HepG2 (cell line): ENCODE results near the gene TXNL4A. TPM values are rescaled to one million over a fixed set of nuclear protein-coding genes. Genes with fewer than 3 reads are reported as not detected.

Source experiments
- ATAC-seq: fragments of 200-7000 bp; cut with Tn5 transposase; 3 replicates; pipeline ENCODE4 v1.9.1; 2020; ENCODE audit warnings: mild to moderate bottlenecking, moderate library complexity
- BruUV-seq: library from RNA; stranded (reverse); fragments of 400-500 nt; replicated peaks from 2 replicates; lab custom pipeline; 2021; lab: Mats Ljungman, UMichigan
- CTCF ChIA-PET: fragments of 300-600 bp; formaldehyde crosslinking; extraction: SDS; loops from one replicate; lab custom pipeline; 2021; ENCODE audit warnings: low total read pairs, inconsistent platforms, low intra/inter-chr PET ratio; lab: Yijun Ruan, JAX
- POLR2A ChIA-PET: fragments of 350-600 bp; sonication (Branson Sonifier 250); formaldehyde crosslinking; loops from one replicate; lab custom pipeline; 2020; ENCODE audit warnings: antibody characterized with exemption, inconsistent platforms; lab: Yijun Ruan, JAX
- DNase-seq: peaks from one replicate; pipeline ENCODE4 v3.0.0-alpha.2; 2015; ENCODE audit warnings: low spot score
- FAIRE-seq: peaks from 3 replicates; lab custom pipeline; 2011; peaks lifted over from hg19 to GRCh38; lab: Jason Lieb, UNC
- H2AFZ ChIP-seq: one replicate; pipeline ENCODE4 v1.6.1; 2011; ENCODE audit warnings: low read length, inconsistent platforms
- H3K27ac ChIP-seq: fragments of 300-600 bp; 3 replicates; pipeline ENCODE4 v1.8.0; 2011; ENCODE audit warnings: mixed run types, mild to moderate bottlenecking, mixed read lengths, low read length, inconsistent platforms; ENCODE audit not compliant: insufficient read depth; ENCODE audit errors: extremely low read length
- H3K27me3 ChIP-seq, 2 experiments: fragments of 200-600 bp in 1 of 2; 2 replicates in 1 of 2; 3 replicates in 1 of 2; pipeline versions ENCODE4 v1.6.0 to v1.8.0; 2011; ENCODE audit warnings: low read length in 2 of 2, mild to moderate bottlenecking in 2 of 2, moderate library complexity in 2 of 2, inconsistent platforms in 1 of 2; ENCODE audit not compliant: insufficient read depth in 2 of 2, control insufficient read depth in 1 of 2
- H3K36me3 ChIP-seq, 2 experiments: fragments of 200-600 bp in 1 of 2; replicated peaks in 1 of 2; 2 replicates in 1 of 2; 3 replicates in 1 of 2; pipeline versions ENCODE4 v1.5.1 to v1.8.0; 2011; ENCODE audit warnings: low read length in 2 of 2, inconsistent platforms in 1 of 2; ENCODE audit not compliant: insufficient read depth in 2 of 2, control insufficient read depth in 1 of 2
- H3K4me1 ChIP-seq: 2 replicates; pipeline ENCODE4 v1.5.1; 2012; ENCODE audit warnings: low read length, inconsistent platforms; ENCODE audit not compliant: insufficient read depth
- H3K4me2 ChIP-seq: 2 replicates; pipeline ENCODE4 v1.6.0; 2011; ENCODE audit warnings: low read depth, low read length, inconsistent platforms
- H3K4me3 ChIP-seq, 3 experiments: fragments of 200-600 bp in 1 of 3; sonication (generic), shearing (Covaris generic) in 1 of 3; replicated peaks in 1 of 3; 2 replicates each; pipeline ENCODE4 v1.5.1; 2011 to 2016; ENCODE audit warnings: low read length in 3 of 3, inconsistent platforms in 2 of 3, low read depth in 2 of 3, mild to moderate bottlenecking in 2 of 3, control low read depth in 1 of 3, mixed read lengths in 1 of 3; ENCODE audit not compliant: insufficient read depth in 1 of 3
- H3K79me2 ChIP-seq: one replicate; pipeline ENCODE4 v1.6.1; 2011; ENCODE audit warnings: low read length, inconsistent platforms; ENCODE audit not compliant: insufficient read depth
- H3K9ac ChIP-seq: 2 replicates; pipeline ENCODE4 v1.6.0; 2011; ENCODE audit warnings: mild to moderate bottlenecking, low read depth, low read length, inconsistent platforms; ENCODE audit not compliant: insufficient read depth
- H3K9me3 ChIP-seq: 2 replicates; pipeline ENCODE4 v1.5.1; 2012; ENCODE audit warnings: mild to moderate bottlenecking, low read length
- H4K20me1 ChIP-seq: 2 replicates; pipeline ENCODE4 v1.6.0; 2011; ENCODE audit warnings: inconsistent platforms, mild to moderate bottlenecking, low read length, moderate library complexity; ENCODE audit not compliant: insufficient read depth
- GTF2F1 ChIP-seq: fragments of 150-350 bp; IDR thresholded peaks from 2 replicates; pipeline ENCODE4 v1.6.1; 2014; ENCODE audit warnings: low read length
- MAFF ChIP-seq: IDR thresholded peaks from 2 replicates; pipeline ENCODE4 v1.6.1; 2011; ENCODE audit warnings: low read depth, low read length, improper control_type of control experiment
- MAFK ChIP-seq, 2 experiments: IDR thresholded peaks in 1 of 2; conservative IDR thresholded peaks in 1 of 2; 2 replicates each; pipeline ENCODE4 v1.6.1; 2011; ENCODE audit warnings: improper control_type of control experiment in 2 of 2, low read length in 2 of 2
- WGBS: methylation state at CpG from one replicate; pipeline ENCODE4 v1.1.6; 2017; ENCODE audit warnings: low lambda C conversion rate; 5-methylcytosine and 5-hydroxymethylcytosine counted together
- in situ Hi-C: cut with HindIII; loops from 2 replicates; pipeline ENCODE4 v1.10.0; 2017; ENCODE audit warnings: low pct_unique_long_range_greater_than_20kb; ENCODE audit not compliant: extremely low pct_ligation_motif_present
- intact Hi-C: fragments of 100-400 bp; cut with micrococcal nuclease; formaldehyde crosslinking; loops from one replicate; pipeline ENCODE4 v1.10.0; 2022; ENCODE audit not compliant: unreplicated experiment
- polyA plus RNA-seq, 8 experiments: library from polyadenylated mRNA; depleted of rRNA in 3 of 8; stranded (reverse) in 7 of 8; unstranded in 1 of 8; fragments of >200 nt; fragmentation: Illumina TruSeq in 4 of 8; extraction: Trizol in 4 of 8; gene quantifications; 2 replicates each; pipeline versions ENCODE4 v1.2.1 to v1.2.3, GENCODE V29; 2011 to 2016; ENCODE audit warnings: low read depth in 4 of 8, missing spikeins in 1 of 8, mixed read lengths in 1 of 8; ENCODE audit not compliant: insufficient read depth in 1 of 8
- total RNA-seq, 5 experiments: library from RNA; depleted of rRNA; stranded (reverse); fragments of >200 nt; fragmentation: Illumina TruSeq; extraction: Trizol; gene quantifications; 2 replicates each; pipeline ENCODE4 v1.2.3, GENCODE V29; 2016; ENCODE audit warnings: low read depth in 1 of 5
- TF ChIP-seq, protein P1 (sequence below): IDR thresholded peaks from 2 replicates; pipeline ENCODE4 v1.6.1; 2012; ENCODE audit warnings: low read length, improper control_type of control experiment
- TF ChIP-seq, protein P2 (sequence below), 2 experiments: sonication (generic) in 1 of 2; formaldehyde crosslinking in 1 of 2; IDR thresholded peaks; 2 replicates each; pipeline versions ENCODE4 v1.4.0 to v1.6.1; 2018 to 2020; ENCODE audit warnings: missing genetic modification reagents in 2 of 2, borderline replicate concordance in 1 of 2, low read depth in 1 of 2, mild to moderate bottlenecking in 1 of 2, missing biosample characterization in 1 of 2
- TF ChIP-seq, protein P3 (sequence below): sonication (generic); formaldehyde crosslinking; IDR thresholded peaks from 2 replicates; pipeline ENCODE4 v1.8.1; 2023; ENCODE audit warnings: mild to moderate bottlenecking, missing genetic modification reagents
- TF ChIP-seq, protein P4 (sequence below): IDR thresholded peaks from 2 replicates; pipeline ENCODE4 v1.6.1; 2012; ENCODE audit warnings: low read depth, low read length, improper control_type of control experiment

The TXNL4A gene
- total and polyA plus RNA-seq, 2 of the 13 experiments (the other 11 are each of a cell fraction or from before 2014, with no cell fraction given) = 172 to 202 TPM

DNA sequence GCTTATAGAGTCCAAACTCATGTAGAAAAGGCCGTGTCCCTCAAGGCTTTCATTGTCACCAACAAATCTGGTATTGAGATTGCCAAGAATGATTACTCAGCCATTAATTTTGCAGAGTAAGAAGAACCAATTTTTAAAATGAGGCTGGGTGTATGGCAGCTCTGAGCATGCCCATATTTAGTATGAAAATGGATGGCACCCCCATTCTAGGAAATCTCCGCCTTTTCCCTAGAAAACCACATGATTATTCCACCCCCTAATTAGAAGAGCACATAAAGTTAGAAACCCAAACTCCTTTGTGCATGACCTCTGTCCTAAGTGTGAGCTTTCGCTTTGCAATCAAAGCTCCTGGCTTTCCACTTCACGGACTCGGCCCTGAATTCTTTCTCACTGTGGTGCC, 14.1 kb upstream of the TXNL4A start:
- Histone ChIP-seq H3K4me1 (peaks cover 21% of the 10 kb centered on the region), H3K9ac (no peak overlapping the region), H4K20me1 (no peaks in the 10 kb centered on the region), H3K36me3 (no peaks in the 10 kb centered on the region), H3K27ac (no peak overlapping the region), H3K4me2 (no peak overlapping the region), H3K9me3 (peaks cover 17% of the 10 kb centered on the region), H3K79me2 (no peaks in the 10 kb centered on the region), H2AFZ (no peak overlapping the region), H3K4me3 (no peak overlapping the region), H3K27me3 (no peaks in the 10 kb centered on the region; a peak in 1 of 5 replicates)
- intact Hi-C loops (no loop called here), in situ Hi-C loops (no loop called here)
- no peak for ATAC-seq
- no TSS peak for BruUV-seq
- CTCF ChIA-PET = no interaction called here
- WGBS = 70% methylated on average over 5 of the region's 5 CpGs
- 0 out of 2 replicates have a peak, but pooled peaks have one; percentile 29 for TF ChIP-seq MAFF
- no peak for TF ChIP-seq GTF2F1
- TF ChIP-seq, protein P1, sequence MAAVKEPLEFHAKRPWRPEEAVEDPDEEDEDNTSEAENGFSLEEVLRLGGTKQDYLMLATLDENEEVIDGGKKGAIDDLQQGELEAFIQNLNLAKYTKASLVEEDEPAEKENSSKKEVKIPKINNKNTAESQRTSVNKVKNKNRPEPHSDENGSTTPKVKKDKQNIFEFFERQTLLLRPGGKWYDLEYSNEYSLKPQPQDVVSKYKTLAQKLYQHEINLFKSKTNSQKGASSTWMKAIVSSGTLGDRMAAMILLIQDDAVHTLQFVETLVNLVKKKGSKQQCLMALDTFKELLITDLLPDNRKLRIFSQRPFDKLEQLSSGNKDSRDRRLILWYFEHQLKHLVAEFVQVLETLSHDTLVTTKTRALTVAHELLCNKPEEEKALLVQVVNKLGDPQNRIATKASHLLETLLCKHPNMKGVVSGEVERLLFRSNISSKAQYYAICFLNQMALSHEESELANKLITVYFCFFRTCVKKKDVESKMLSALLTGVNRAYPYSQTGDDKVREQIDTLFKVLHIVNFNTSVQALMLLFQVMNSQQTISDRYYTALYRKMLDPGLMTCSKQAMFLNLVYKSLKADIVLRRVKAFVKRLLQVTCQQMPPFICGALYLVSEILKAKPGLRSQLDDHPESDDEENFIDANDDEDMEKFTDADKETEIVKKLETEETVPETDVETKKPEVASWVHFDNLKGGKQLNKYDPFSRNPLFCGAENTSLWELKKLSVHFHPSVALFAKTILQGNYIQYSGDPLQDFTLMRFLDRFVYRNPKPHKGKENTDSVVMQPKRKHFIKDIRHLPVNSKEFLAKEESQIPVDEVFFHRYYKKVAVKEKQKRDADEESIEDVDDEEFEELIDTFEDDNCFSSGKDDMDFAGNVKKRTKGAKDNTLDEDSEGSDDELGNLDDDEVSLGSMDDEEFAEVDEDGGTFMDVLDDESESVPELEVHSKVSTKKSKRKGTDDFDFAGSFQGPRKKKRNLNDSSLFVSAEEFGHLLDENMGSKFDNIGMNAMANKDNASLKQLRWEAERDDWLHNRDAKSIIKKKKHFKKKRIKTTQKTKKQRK = no peak
- TF ChIP-seq, protein P2, sequence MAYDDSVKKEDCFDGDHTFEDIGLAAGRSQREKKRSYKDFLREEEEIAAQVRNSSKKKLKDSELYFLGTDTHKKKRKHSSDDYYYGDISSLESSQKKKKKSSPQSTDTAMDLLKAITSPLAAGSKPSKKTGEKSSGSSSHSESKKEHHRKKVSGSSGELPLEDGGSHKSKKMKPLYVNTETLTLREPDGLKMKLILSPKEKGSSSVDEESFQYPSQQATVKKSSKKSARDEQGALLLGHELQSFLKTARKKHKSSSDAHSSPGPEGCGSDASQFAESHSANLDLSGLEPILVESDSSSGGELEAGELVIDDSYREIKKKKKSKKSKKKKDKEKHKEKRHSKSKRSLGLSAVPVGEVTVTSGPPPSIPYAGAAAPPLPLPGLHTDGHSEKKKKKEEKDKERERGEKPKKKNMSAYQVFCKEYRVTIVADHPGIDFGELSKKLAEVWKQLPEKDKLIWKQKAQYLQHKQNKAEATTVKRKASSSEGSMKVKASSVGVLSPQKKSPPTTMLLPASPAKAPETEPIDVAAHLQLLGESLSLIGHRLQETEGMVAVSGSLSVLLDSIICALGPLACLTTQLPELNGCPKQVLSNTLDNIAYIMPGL (CRISPR knock-in tag; IDR thresholded peaks at IDR 0.05; ENCODE audit: borderline replicate concordance in 1 of 2, low read depth in 1 of 2) = no peak
- TF ChIP-seq, protein P3, sequence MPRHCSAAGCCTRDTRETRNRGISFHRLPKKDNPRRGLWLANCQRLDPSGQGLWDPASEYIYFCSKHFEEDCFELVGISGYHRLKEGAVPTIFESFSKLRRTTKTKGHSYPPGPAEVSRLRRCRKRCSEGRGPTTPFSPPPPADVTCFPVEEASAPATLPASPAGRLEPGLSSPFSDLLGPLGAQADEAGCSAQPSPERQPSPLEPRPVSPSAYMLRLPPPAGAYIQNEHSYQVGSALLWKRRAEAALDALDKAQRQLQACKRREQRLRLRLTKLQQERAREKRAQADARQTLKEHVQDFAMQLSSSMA = no peak
- TF ChIP-seq, protein P4, sequence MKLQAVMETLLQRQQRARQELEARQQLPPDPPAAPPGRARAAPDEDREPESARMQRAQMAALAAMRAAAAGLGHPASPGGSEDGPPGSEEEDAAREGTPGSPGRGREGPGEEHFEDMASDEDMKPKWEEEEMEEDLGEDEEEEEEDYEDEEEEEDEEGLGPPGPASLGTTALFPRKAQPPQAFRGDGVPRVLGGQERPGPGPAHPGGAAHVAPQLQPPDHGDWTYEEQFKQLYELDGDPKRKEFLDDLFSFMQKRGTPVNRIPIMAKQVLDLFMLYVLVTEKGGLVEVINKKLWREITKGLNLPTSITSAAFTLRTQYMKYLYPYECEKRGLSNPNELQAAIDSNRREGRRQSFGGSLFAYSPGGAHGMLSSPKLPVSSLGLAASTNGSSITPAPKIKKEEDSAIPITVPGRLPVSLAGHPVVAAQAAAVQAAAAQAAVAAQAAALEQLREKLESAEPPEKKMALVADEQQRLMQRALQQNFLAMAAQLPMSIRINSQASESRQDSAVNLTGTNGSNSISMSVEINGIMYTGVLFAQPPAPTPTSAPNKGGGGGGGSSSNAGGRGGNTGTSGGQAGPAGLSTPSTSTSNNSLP = no peak
- TF ChIP-seq MAFK (conservative IDR thresholded peaks at IDR 0.05 in 1 of 2, IDR thresholded peaks at IDR 0.05 in 1 of 2; ENCODE audit: low read length in 2 of 2) = peak; percentile 20 to 47; a peak in 1 of 4 replicates
- POLR2A ChIA-PET = no interaction called here
- no peak for FAIRE-seq
- DNase-seq = no peak
